HFF-Myc (cell line): ENCODE results near the gene NIPA2.

Experiments
- DNase-seq: peaks from one replicate; pipeline ENCODE4 v3.0.0-alpha.2; 2011; ENCODE audit warnings: low read depth; ENCODE audit errors: extremely low read depth
- H3K4me3 ChIP-seq: replicated peaks from 2 replicates; pipeline ENCODE4 v1.5.1; 2011; ENCODE audit warnings: low read depth, mild to moderate bottlenecking, control low read depth, low read length
- CTCF ChIP-seq: IDR thresholded peaks from 2 replicates; pipeline ENCODE4 v1.5.1; 2012; ENCODE audit warnings: mild to moderate bottlenecking, low read depth, low read length, control low read depth; ENCODE audit errors: missing control alignments

Gene NIPA2

DNA sequence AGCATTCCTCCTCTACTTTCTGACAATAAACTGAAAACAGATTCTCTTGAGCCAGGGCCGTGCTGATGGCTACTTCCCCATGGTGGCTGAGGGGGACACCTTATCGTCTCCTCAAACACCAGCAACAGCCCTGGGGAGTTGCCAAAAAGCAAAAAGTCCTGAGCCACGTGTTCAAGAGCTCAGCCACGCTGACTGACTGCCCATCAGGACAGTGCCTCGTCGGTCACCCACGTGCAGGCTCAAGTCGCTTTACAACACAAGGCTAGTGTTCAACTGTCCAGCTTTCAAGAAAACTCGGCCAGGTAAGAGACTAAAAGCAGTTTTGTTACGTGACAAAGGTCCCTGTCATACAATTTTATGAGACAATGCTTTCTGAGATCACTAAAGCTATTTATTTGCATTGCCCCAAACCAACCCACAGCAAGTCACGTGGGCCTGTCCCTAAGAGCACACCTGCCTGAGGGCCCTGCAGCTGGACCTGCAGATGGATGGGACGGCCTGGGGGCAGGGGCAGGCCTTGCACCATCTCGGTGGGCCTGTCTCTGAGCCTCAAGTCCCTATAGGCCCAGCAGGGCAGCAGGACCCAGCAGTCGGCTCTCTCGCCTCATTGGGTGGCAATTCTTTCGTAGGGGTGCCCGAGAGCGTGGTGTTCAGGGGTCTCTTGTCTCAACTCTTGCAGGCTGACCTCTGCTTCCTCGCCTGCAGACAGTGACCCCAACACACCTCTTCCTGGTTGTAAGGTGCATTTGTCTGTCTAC lies 42.7 kb downstream of the NIPA2 start:
- no peak for TF ChIP-seq CTCF
- H3K4me3 ChIP-seq: no peak overlapping the region
- DNase-seq: no peak

- no peak for TF ChIP-seq CTCF
- no peak overlapping the region for H3K4me3 ChIP-seq
- no peak for DNase-seq
These were observed 43.4 kb downstream of the NIPA2 start for GRCh38 chr15:22881739-22882440.

GRCh38 chr15:22883196-22883595 lies 44.7 kb downstream of the NIPA2 start:
- DNase-seq: no peak
- H3K4me3 ChIP-seq: no peak overlapping the region
- no peak for TF ChIP-seq CTCF

DNA sequence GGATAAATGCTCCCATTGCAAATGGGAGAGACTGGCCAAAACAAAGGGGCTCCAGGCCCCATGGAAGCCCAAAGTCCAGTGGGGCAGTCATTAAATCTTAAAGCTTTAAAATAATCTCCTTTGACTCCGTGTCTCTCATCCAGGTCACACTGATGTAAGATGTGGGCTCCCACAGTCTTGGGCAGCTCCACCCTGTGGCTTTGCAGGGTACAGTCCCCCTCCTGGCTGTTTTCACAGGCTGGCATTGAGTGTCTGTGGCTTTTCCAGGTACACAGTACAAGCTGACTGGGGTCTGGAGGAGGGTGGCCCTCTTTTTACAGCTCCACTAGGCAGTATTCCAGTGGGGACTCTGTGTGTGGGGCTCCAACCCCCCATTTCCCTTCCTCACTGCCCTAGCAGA lies 45.9 kb downstream of the NIPA2 start:
- no peak for DNase-seq
- TF ChIP-seq CTCF: peak; percentile 22
- H3K4me3 ChIP-seq: no peak overlapping the region

DNA sequence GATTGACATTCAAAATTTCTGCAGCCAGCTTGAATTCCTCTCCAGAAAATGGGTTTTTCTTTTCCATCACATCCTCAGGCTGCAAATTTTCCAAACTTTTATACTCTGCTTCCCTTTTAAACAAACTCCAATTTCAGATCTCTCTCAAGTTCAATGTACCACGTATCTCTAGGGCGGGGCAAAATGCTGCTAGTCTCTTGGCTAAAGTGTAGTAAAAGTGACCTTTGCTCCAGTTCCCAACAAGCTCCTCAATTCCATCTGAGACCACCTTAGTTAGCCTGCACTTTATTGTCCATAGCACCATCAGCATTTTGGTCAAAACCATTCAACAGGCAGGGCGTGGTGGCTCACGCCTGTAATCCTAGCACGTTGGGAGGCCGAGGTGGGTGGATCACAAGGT lies 46.7 kb downstream of the NIPA2 start:
- DNase-seq: no peak
- no peak overlapping the region for H3K4me3 ChIP-seq
- no peak for TF ChIP-seq CTCF

DNA sequence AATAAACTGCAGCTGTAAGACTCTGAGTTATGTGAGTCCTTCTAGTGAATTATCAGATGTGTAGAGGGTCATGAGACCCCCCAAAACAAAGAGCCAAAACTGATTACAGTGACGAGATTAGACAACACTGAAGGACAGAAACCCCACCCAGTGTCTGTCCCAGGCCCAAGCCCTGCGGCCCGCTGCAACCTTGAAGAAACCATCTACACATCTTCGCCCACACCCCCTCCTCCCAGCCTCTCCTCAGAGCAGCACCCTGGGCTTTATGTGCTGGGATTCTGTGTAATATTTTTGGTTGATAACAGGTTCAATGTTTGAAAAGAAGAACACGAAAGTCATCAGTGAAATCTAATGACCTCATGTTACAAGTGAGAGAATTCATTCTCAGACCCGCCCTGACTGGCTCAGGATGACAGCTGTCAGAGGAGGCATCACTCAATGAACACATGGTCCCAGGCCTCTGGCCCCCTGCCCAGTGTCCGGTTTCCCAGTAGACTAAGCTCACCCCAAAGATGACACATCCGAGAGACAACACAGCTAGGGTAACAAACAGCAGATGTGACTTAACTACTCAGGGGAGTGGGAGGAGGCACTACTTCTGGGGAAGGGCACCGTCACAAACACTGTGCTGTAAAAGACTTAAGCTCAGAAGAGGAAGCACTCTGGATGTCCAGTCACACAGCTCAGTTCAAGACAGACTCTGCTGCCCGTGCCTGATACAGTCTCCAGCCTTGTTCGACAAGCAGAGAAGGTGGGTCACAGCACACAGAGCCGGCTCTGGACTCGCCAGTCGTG lies 48.9 kb downstream of the NIPA2 start:
- H3K4me3 ChIP-seq: no peak overlapping the region
- TF ChIP-seq CTCF: no peak
- peak; percentile 75 for DNase-seq
